IMR-90 (cell line): Measurements from ENCODE around the gene EVL.

Experiments
- CTCF ChIP-seq: conservative IDR thresholded peaks from 2 replicates; pipeline ENCODE4 v1.5.1; 2012; ENCODE audit warnings: mild to moderate bottlenecking, low read depth, low read length, improper control_type of control experiment
- MAFK ChIP-seq: IDR thresholded peaks from 2 replicates; pipeline ENCODE4 v1.6.1; 2012; ENCODE audit warnings: low read depth, low read length, improper control_type of control experiment
- MXI1 ChIP-seq: IDR thresholded peaks from 2 replicates; pipeline ENCODE4 v1.6.1; 2012; ENCODE audit warnings: low read depth, mild to moderate bottlenecking, low read length, moderate library complexity, borderline replicate concordance
- NFE2L2 ChIP-seq: fragments of 150-350 bp; IDR thresholded peaks from 2 replicates; pipeline ENCODE4 v1.6.1; 2016; ENCODE audit warnings: low read depth, mild to moderate bottlenecking, low read length
- POLR2A ChIP-seq: IDR thresholded peaks from 2 replicates; pipeline ENCODE4 v1.6.1; 2012; ENCODE audit warnings: mild to moderate bottlenecking, low read depth, low read length
- RAD21 ChIP-seq: IDR thresholded peaks from 2 replicates; pipeline ENCODE4 v1.6.1; 2012; ENCODE audit warnings: low read length, improper control_type of control experiment
- SMC3 ChIP-seq: fragments of 150-350 bp; IDR thresholded peaks from 2 replicates; pipeline ENCODE4 v1.6.1; 2016; ENCODE audit warnings: low read depth, mild to moderate bottlenecking, antibody characterized with exemption, low read length, moderate library complexity
- USF2 ChIP-seq: fragments of 150-350 bp; IDR thresholded peaks from 2 replicates; pipeline ENCODE4 v1.6.1; 2017; ENCODE audit warnings: mild to moderate bottlenecking, antibody characterized with exemption, low read length, low read depth
- TF ChIP-seq, protein P1 (sequence below): fragments of 150-350 bp; IDR thresholded peaks from 2 replicates; pipeline ENCODE4 v1.6.1; 2016; ENCODE audit warnings: low read depth, mild to moderate bottlenecking, low read length, moderate library complexity, borderline replicate concordance

GRCh38 chr14:100033347-100034075 is 31.7 kb upstream of the EVL start:
- TF ChIP-seq POLR2A (no peak), CTCF (no peak), SMC3 (no peak), MXI1 (no peak), USF2 (no peak), MAFK (no peak), RAD21 (no peak), NFE2L2 (no peak)
- TF ChIP-seq, protein P1, sequence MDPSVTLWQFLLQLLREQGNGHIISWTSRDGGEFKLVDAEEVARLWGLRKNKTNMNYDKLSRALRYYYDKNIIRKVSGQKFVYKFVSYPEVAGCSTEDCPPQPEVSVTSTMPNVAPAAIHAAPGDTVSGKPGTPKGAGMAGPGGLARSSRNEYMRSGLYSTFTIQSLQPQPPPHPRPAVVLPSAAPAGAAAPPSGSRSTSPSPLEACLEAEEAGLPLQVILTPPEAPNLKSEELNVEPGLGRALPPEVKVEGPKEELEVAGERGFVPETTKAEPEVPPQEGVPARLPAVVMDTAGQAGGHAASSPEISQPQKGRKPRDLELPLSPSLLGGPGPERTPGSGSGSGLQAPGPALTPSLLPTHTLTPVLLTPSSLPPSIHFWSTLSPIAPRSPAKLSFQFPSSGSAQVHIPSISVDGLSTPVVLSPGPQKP: no peak
